OCI-LY3 (cell line): ENCODE measurements around the gene BBS1.

Experiments
- H2AFZ ChIP-seq: fragments of 200-600, 300-600 bp; shearing (Covaris generic); 2 replicates; pipeline ENCODE4 v1.6.0; 2014; ENCODE audit warnings: antibody characterized with exemption, low read depth, low read length
- H3K27ac ChIP-seq: fragments of 200-600, 300-600 bp; sonication (generic); 2 replicates; pipeline ENCODE4 v1.5.1; 2014; ENCODE audit warnings: mild to moderate bottlenecking, low read length, moderate library complexity, mixed read lengths
- H3K27me3 ChIP-seq: fragments of 200-600, 300-600 bp; sonication (generic); 2 replicates; pipeline ENCODE4 v1.6.1; 2014; ENCODE audit warnings: low read depth, low read length, mixed read lengths
- H3K36me3 ChIP-seq: fragments of 200-600, 300-600 bp; sonication (generic); replicated peaks from 2 replicates; pipeline ENCODE3; 2014; ENCODE audit warnings: low read depth, low read length, mixed read lengths
- H3K4me1 ChIP-seq: fragments of 300-600, 200-600 bp; sonication (generic); 2 replicates; pipeline ENCODE4 v1.6.1; 2014; ENCODE audit warnings: low read length, mixed read lengths
- H3K4me2 ChIP-seq: fragments of 200-600, 300-600 bp; sonication (generic); 2 replicates; pipeline ENCODE4 v1.6.1; 2014; ENCODE audit warnings: low read length, mixed read lengths
- H3K4me3 ChIP-seq: fragments of 300-600, 200-600 bp; sonication (generic); 2 replicates; pipeline ENCODE4 v1.5.1; 2014; ENCODE audit warnings: antibody characterized with exemption, mild to moderate bottlenecking, low read length, moderate library complexity
- H3K79me2 ChIP-seq: fragments of 300-600, 200-600 bp; shearing (Covaris generic); 2 replicates; pipeline ENCODE4 v1.6.1; 2014; ENCODE audit warnings: mild to moderate bottlenecking, low read length, mixed read lengths
- H3K9ac ChIP-seq: fragments of 300-600, 200-600 bp; shearing (Covaris generic); 2 replicates; pipeline ENCODE4 v1.6.0; 2014; ENCODE audit warnings: mild to moderate bottlenecking, low read length, moderate library complexity
- H3K9me3 ChIP-seq: fragments of 200-600, 300-600 bp; shearing (Covaris generic); 2 replicates; pipeline ENCODE4 v1.6.1; 2014; ENCODE audit warnings: low read length, mixed read lengths; ENCODE audit not compliant: insufficient read depth
- H4K20me1 ChIP-seq: fragments of 200-600, 300-600 bp; sonication (generic); 2 replicates; pipeline ENCODE4 v1.6.1; 2016; ENCODE audit warnings: low read length, mixed read lengths; ENCODE audit not compliant: insufficient read depth
- EZH2phosphoT487 ChIP-seq: fragments of 200-600 bp; shearing (Covaris generic); IDR thresholded peaks from 2 replicates; pipeline ENCODE4 v1.6.1; 2018; ENCODE audit warnings: antibody characterized with exemption, mixed run types, low read depth
- TF ChIP-seq, protein P1 (sequence below): fragments of 200-600, 300-600 bp; sonication (generic); IDR thresholded peaks from 2 replicates; pipeline ENCODE4 v1.5.1; 2014; ENCODE audit warnings: antibody characterized with exemption, low read length, low read depth

Gene BBS1

GRCh38 chr11:66470015-66470414, 40.4 kb upstream of the BBS1 start:
- H3K36me3 ChIP-seq: peaks cover 9% of the 10 kb centered on the region
- H3K27me3 ChIP-seq: no peaks in the 10 kb centered on the region
- H3K9ac ChIP-seq: no peak overlapping the region
- no peak overlapping the region for H3K27ac ChIP-seq
- H3K4me3 ChIP-seq: no peak overlapping the region
- peaks cover 18% of the 10 kb centered on the region for H3K4me1 ChIP-seq
- no peak overlapping the region for H2AFZ ChIP-seq
- H3K4me2 ChIP-seq: no peak overlapping the region
- H3K79me2 ChIP-seq: no peaks in the 10 kb centered on the region
- no peak for TF ChIP-seq EZH2phosphoT487
- TF ChIP-seq, protein P1, sequence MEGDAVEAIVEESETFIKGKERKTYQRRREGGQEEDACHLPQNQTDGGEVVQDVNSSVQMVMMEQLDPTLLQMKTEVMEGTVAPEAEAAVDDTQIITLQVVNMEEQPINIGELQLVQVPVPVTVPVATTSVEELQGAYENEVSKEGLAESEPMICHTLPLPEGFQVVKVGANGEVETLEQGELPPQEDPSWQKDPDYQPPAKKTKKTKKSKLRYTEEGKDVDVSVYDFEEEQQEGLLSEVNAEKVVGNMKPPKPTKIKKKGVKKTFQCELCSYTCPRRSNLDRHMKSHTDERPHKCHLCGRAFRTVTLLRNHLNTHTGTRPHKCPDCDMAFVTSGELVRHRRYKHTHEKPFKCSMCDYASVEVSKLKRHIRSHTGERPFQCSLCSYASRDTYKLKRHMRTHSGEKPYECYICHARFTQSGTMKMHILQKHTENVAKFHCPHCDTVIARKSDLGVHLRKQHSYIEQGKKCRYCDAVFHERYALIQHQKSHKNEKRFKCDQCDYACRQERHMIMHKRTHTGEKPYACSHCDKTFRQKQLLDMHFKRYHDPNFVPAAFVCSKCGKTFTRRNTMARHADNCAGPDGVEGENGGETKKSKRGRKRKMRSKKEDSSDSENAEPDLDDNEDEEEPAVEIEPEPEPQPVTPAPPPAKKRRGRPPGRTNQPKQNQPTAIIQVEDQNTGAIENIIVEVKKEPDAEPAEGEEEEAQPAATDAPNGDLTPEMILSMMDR: no peak
- no peaks in the 10 kb centered on the region for H4K20me1 ChIP-seq
- H3K9me3 ChIP-seq: no peaks in the 10 kb centered on the region

- Histone ChIP-seq H3K4me3 (no peak overlapping the region), H3K4me2 (no peak overlapping the region), H4K20me1 (no peaks in the 10 kb centered on the region), H3K4me1 (peaks cover 7% of the 10 kb centered on the region; the same call in 1 of the 2 replicates), H3K27me3 (no peaks in the 10 kb centered on the region), H3K36me3 (peaks cover 9% of the 10 kb centered on the region), H3K27ac (no peak overlapping the region), H3K79me2 (no peaks in the 10 kb centered on the region), H3K9me3 (no peaks in the 10 kb centered on the region), H2AFZ (no peak overlapping the region), H3K9ac (no peak overlapping the region)
- TF ChIP-seq, protein P1: no peak
- TF ChIP-seq EZH2phosphoT487: no peak
Measured at GRCh38 chr11:66471142-66471541, 39.3 kb upstream of the BBS1 start.

DNA sequence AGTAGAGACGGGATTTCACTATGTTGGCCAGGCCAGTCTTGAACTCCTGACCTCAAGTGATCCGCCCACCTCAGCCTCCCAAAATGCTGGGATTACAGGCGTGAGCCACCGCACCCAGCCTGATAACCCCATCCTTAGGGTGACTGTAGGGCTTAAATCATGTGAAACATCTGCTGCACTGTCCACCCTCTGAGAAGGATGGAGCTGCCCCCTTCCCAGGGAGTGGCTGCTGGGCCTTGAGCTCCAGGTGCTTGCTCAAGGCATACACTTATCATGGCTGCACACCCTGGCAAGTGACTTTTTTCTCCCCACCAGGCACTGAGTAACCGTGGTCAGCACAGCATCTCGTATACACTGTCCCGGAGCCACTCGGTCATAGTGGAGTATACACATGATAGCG, 38.4 kb upstream of the BBS1 start:
- Histone ChIP-seq H4K20me1 (no peaks in the 10 kb centered on the region), H3K4me2 (no peak overlapping the region), H2AFZ (no peak overlapping the region), H3K4me3 (no peak overlapping the region), H3K27ac (no peak overlapping the region), H3K36me3 (peaks cover 9% of the 10 kb centered on the region), H3K4me1 (peaks cover 7% of the 10 kb centered on the region; the same call in 1 of the 2 replicates), H3K79me2 (no peaks in the 10 kb centered on the region), H3K27me3 (no peaks in the 10 kb centered on the region), H3K9ac (no peak overlapping the region), H3K9me3 (no peaks in the 10 kb centered on the region)
- TF ChIP-seq EZH2phosphoT487: no peak
- TF ChIP-seq, protein P1: no peak

DNA sequence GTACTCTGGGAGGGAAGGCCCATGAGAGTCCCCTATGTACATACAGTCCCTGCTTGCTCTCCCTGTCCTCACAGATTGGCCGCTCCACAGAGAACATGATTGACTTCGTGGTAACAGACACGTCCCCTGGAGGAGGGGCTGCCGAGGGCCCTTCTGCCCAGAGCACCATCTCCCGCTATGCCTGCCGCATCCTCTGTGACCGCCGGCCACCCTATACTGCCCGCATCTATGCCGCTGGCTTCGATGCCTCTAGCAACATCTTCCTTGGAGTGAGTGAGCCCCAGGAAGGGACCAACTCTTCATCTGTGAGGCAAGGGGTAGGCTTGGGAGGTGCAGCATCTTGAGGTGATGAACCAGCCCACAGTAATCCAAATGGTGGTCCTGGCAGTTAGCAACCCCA, 37.3 kb upstream of the BBS1 start:
- no peaks in the 10 kb centered on the region for H3K79me2 ChIP-seq
- TF ChIP-seq, protein P1: no peak
- no peak for TF ChIP-seq EZH2phosphoT487
- H3K9me3 ChIP-seq: no peaks in the 10 kb centered on the region
- H4K20me1 ChIP-seq: no peaks in the 10 kb centered on the region
- H3K27ac ChIP-seq: no peak overlapping the region
- no peak overlapping the region for H2AFZ ChIP-seq
- peaks cover 9% of the 10 kb centered on the region for H3K36me3 ChIP-seq
- no peak overlapping the region for H3K9ac ChIP-seq
- H3K4me1 ChIP-seq: no peaks in the 10 kb centered on the region
- H3K27me3 ChIP-seq: no peaks in the 10 kb centered on the region
- H3K4me3 ChIP-seq: no peak overlapping the region
- H3K4me2 ChIP-seq: no peak overlapping the region
